Stimulated activated memory B cell treated with anti-CD40 and anti-IgM and Interleukin-4, amounts not matched to agents 10 μg/mL and 1 μg/mL and 100 μg/mL, for 72 hours (primary cell): ENCODE measurements around the gene CYP26C1.
A peak's percentile ranks its signal among the peaks of the same experiment; 100 is the strongest.

ENCODE experiments used
- ATAC-seq: fragments of 150-1000 bp; cut with Tn5 transposase; 2 replicates; pipeline ENCODE4 v1.10.0; 2021
- H3K27ac Mint-ChIP-seq: one replicate; pipeline ENCODE4 v1.8.0; 2022; ENCODE audit warnings: mild to moderate bottlenecking, mixed read lengths
- H3K27me3 Mint-ChIP-seq: one replicate; pipeline ENCODE4 v1.8.0; 2022; ENCODE audit warnings: mixed read lengths
- H3K36me3 Mint-ChIP-seq: one replicate; pipeline ENCODE4 v1.8.0; 2022; ENCODE audit warnings: mixed read lengths
- H3K4me1 Mint-ChIP-seq: one replicate; pipeline ENCODE4 v1.8.0; 2022; ENCODE audit warnings: mixed read lengths
- H3K4me3 Mint-ChIP-seq: one replicate; pipeline ENCODE4 v1.8.0; 2022; ENCODE audit warnings: mild to moderate bottlenecking, moderate library complexity, mixed read lengths
- H3K9me3 Mint-ChIP-seq: one replicate; pipeline ENCODE4 v1.8.0; 2022; ENCODE audit warnings: mixed read lengths

The CYP26C1 gene

GRCh38 chr10:93071674-93072224, 11.2 kb downstream of the CYP26C1 start:
- Mint-ChIP-seq H3K4me1 (peaks cover 58% of the 10 kb centered on the region), H3K27me3 (peaks cover 87% of the 10 kb centered on the region), H3K4me3 (peak overlapping the region; percentile 70)

GRCh38 chr10:93072225-93072712, 11.7 kb downstream of the CYP26C1 start:
- ATAC-seq, result no peak
- H3K27me3 Mint-ChIP-seq, result peaks cover 86% of the 10 kb centered on the region
- H3K36me3 Mint-ChIP-seq, result no peaks in the 10 kb centered on the region
- H3K4me1 Mint-ChIP-seq, result peaks cover 58% of the 10 kb centered on the region
- H3K9me3 Mint-ChIP-seq, result no peaks in the 10 kb centered on the region
- H3K27ac Mint-ChIP-seq, result no peak overlapping the region
- peak overlapping the region; percentile 70 for H3K4me3 Mint-ChIP-seq

More at GRCh38 chr10:93071674-93072224, 11.2 kb downstream of the CYP26C1 start:
- Mint-ChIP-seq H3K36me3 (no peaks in the 10 kb centered on the region), H3K9me3 (no peaks in the 10 kb centered on the region), H3K27ac (no peak overlapping the region)
- no peak for ATAC-seq

- peak overlapping the region; percentile 67 for H3K27ac Mint-ChIP-seq
- peaks cover 80% of the 10 kb centered on the region for H3K27me3 Mint-ChIP-seq
- peak overlapping the region; percentile 70 for H3K4me3 Mint-ChIP-seq
- H3K4me1 Mint-ChIP-seq, result peaks cover 58% of the 10 kb centered on the region
- H3K36me3 Mint-ChIP-seq, result no peaks in the 10 kb centered on the region
- no peaks in the 10 kb centered on the region for H3K9me3 Mint-ChIP-seq
- ATAC-seq, result no peak
Measured at GRCh38 chr10:93072713-93073538, 12.3 kb downstream of the CYP26C1 start.

GRCh38 chr10:93073539-93074146, 13.0 kb downstream of the CYP26C1 start, which contains the start of gene CYP26A1:
CYP26A1 (plus strand) TSS chr10:93073893; CDS start chr10:93073935, 42 bp downstream.
- peak within 1 kb of the TSS; percentile 67 for H3K27ac Mint-ChIP-seq
- H3K4me3 Mint-ChIP-seq, result peak within 1 kb of the TSS; percentile 90
- peak; percentile 84 for ATAC-seq
- peaks cover 72% of the 10 kb centered on the region for H3K27me3 Mint-ChIP-seq
- H3K4me1 Mint-ChIP-seq, result peaks cover 54% of the 10 kb centered on the region
- no peaks in the 10 kb centered on the region for H3K36me3 Mint-ChIP-seq
- H3K9me3 Mint-ChIP-seq, result no peaks in the 10 kb centered on the region

GRCh38 chr10:93074147-93074596, 13.6 kb downstream of the CYP26C1 start:
- Mint-ChIP-seq H3K4me3 (peak overlapping the region; percentile 90), H3K4me1 (peaks cover 51% of the 10 kb centered on the region), H3K9me3 (no peaks in the 10 kb centered on the region), H3K27ac (peak overlapping the region; percentile 67), H3K36me3 (no peaks in the 10 kb centered on the region), H3K27me3 (peaks cover 69% of the 10 kb centered on the region)
- peak; percentile 55 for ATAC-seq

- H3K4me1 Mint-ChIP-seq, result peaks cover 51% of the 10 kb centered on the region
- peak overlapping the region; percentile 67 for H3K27ac Mint-ChIP-seq
- H3K36me3 Mint-ChIP-seq, result no peaks in the 10 kb centered on the region
- H3K9me3 Mint-ChIP-seq, result no peaks in the 10 kb centered on the region
- peaks cover 69% of the 10 kb centered on the region for H3K27me3 Mint-ChIP-seq
- no peak for ATAC-seq
- peak overlapping the region; percentile 90 for H3K4me3 Mint-ChIP-seq
Measured at GRCh38 chr10:93074597-93075368, 14.2 kb downstream of the CYP26C1 start.

- ATAC-seq, result peak; percentile 54
- H3K27ac Mint-ChIP-seq, result no peak overlapping the region
- no peaks in the 10 kb centered on the region for H3K9me3 Mint-ChIP-seq
- peak overlapping the region; percentile 90 for H3K4me3 Mint-ChIP-seq
- H3K4me1 Mint-ChIP-seq, result peaks cover 54% of the 10 kb centered on the region
- peaks cover 69% of the 10 kb centered on the region for H3K27me3 Mint-ChIP-seq
- no peaks in the 10 kb centered on the region for H3K36me3 Mint-ChIP-seq
Measured at GRCh38 chr10:93075369-93076221, 15.0 kb downstream of the CYP26C1 start.

- Mint-ChIP-seq H3K9me3 (no peaks in the 10 kb centered on the region), H3K4me1 (peaks cover 42% of the 10 kb centered on the region), H3K36me3 (no peaks in the 10 kb centered on the region), H3K27ac (no peak overlapping the region), H3K4me3 (no peak overlapping the region), H3K27me3 (peaks cover 69% of the 10 kb centered on the region)
- no peak for ATAC-seq
Measured at GRCh38 chr10:93076871-93077270, 16.3 kb downstream of the CYP26C1 start.

GRCh38 chr10:93077860-93078337, 17.3 kb downstream of the CYP26C1 start:
- Mint-ChIP-seq H3K4me1 (peaks cover 31% of the 10 kb centered on the region), H3K27me3 (peaks cover 61% of the 10 kb centered on the region), H3K9me3 (no peaks in the 10 kb centered on the region), H3K4me3 (no peak overlapping the region), H3K27ac (no peak overlapping the region), H3K36me3 (no peaks in the 10 kb centered on the region)
- no peak for ATAC-seq

- Mint-ChIP-seq H3K4me1 (peaks cover 19% of the 10 kb centered on the region), H3K27ac (no peak overlapping the region)
Measured at GRCh38 chr10:93079663-93080349, 19.2 kb downstream of the CYP26C1 start.

GRCh38 chr10:93080350-93081046, 19.9 kb downstream of the CYP26C1 start:
- peaks cover 13% of the 10 kb centered on the region for H3K4me1 Mint-ChIP-seq
- ATAC-seq, result peak; percentile 62
- no peaks in the 10 kb centered on the region for H3K9me3 Mint-ChIP-seq
- H3K4me3 Mint-ChIP-seq, result peak overlapping the region; percentile 59
- H3K36me3 Mint-ChIP-seq, result no peaks in the 10 kb centered on the region
- H3K27me3 Mint-ChIP-seq, result peaks cover 44% of the 10 kb centered on the region
- H3K27ac Mint-ChIP-seq, result no peak overlapping the region

More at GRCh38 chr10:93079663-93080349, 19.2 kb downstream of the CYP26C1 start:
- Mint-ChIP-seq H3K9me3 (no peaks in the 10 kb centered on the region), H3K27me3 (peaks cover 51% of the 10 kb centered on the region), H3K36me3 (no peaks in the 10 kb centered on the region), H3K4me3 (peak overlapping the region; percentile 59)
- ATAC-seq, result no peak

- Mint-ChIP-seq H3K27ac (no peak overlapping the region), H3K4me1 (peaks cover 13% of the 10 kb centered on the region), H3K36me3 (no peaks in the 10 kb centered on the region), H3K4me3 (no peak overlapping the region), H3K27me3 (peaks cover 38% of the 10 kb centered on the region), H3K9me3 (no peaks in the 10 kb centered on the region)
- ATAC-seq, result no peak
Measured at GRCh38 chr10:93081318-93081717, 20.7 kb downstream of the CYP26C1 start.

GRCh38 chr10:93081834-93082233, 21.2 kb downstream of the CYP26C1 start:
- Mint-ChIP-seq H3K36me3 (no peaks in the 10 kb centered on the region), H3K27me3 (peaks cover 33% of the 10 kb centered on the region), H3K9me3 (no peaks in the 10 kb centered on the region), H3K27ac (no peak overlapping the region), H3K4me3 (no peak overlapping the region), H3K4me1 (peaks cover 13% of the 10 kb centered on the region)
- no peak for ATAC-seq
